Kidney tubule cell (primary cell): Measurements from ENCODE around the gene HSD17B10.
A peak's percentile ranks its signal among the peaks of the same experiment; 100 is the strongest.
"Not testable (repeated sequence)": the region's sequence is repeated elsewhere in the genome, so short reads cannot be mapped to it uniquely, and the experiment has no call there.

ENCODE experiments used
- DNase-seq: peaks from one replicate; pipeline ENCODE4 v3.0.0-alpha.2; 2018; ENCODE audit warnings: low spot score

HSD17B10 gene

DNA sequence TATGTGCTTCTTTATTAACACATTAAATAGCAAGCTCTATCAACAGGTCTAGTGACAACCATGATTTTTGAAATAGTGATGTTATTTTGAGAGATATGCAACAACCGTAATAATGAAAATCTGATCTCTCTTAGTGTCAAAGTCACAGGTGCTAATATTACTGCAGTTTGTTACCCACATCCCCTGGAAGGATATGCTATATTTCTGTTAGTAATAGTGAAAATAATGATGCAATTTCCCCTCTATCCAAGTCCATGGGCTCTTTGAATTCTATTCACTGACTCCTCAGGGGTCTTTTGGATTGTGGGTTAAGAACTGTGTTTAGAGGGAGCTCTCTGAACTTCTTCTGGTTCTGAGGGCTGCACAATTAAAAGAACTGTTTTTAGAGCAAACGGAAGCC lies 3.0 kb upstream of the HSD17B10 start:
- DNase-seq: no peak

DNA sequence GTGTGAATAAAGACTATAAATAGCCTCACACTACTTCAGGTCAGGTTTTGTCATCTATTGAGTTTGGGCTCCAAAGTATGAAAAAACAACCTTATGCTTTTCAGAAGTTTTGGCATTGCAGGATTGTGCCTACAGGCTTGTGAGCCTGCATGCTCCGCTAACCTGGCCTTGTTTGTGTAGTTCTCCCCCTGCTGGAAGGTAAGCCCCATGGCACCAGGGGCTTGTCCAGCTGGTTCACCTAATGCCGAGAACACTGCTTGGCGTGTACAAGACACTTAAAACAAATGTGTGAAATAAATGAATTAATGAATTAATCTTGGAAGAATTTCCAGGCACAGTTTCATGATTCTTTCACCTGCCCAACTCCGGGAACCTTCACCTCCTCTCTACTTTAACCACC lies 1.8 kb upstream of the HSD17B10 start:
- peak; percentile 78 for DNase-seq

DNA sequence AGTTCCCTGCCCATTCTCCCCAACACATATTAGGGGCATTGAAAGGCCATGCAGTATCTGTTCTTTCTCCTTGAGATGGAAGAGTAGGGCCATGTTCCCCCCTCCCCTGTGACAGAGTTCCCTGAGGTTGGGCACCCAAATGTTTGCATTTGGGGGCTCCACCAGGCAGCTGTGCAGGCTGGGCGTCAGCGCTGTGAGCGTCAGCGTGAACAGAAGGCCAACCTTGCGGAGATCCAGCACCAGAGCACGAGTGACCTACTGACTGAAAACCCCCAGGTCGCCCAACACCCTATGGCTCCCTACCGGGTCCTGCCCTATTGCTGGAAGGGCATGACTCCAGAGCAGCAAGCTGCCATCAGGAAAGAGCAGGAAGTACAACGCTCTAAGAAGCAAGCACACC lies 3.9 kb downstream of the HSD17B10 start:
- DNase-seq: no peak

DNA sequence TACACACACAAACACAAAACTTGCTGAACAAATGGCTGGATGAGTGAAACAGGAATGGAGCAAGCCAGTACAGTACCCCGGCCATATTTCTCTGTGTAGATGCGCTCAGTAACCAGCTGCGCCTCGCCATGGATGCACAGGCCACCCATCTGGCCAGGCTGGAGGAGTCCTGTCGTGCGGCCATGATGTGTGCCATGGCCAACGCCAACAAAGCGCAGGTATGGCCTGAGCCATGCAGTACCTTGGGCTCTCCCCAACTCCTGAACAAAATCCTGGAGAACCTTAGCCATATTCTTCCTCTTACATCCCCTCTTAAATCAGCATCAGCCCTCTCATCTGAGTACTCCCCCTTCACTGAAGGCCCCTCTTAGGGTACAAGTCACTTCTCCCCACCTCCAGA lies 4.4 kb downstream of the HSD17B10 start:
- no peak for DNase-seq

DNA sequence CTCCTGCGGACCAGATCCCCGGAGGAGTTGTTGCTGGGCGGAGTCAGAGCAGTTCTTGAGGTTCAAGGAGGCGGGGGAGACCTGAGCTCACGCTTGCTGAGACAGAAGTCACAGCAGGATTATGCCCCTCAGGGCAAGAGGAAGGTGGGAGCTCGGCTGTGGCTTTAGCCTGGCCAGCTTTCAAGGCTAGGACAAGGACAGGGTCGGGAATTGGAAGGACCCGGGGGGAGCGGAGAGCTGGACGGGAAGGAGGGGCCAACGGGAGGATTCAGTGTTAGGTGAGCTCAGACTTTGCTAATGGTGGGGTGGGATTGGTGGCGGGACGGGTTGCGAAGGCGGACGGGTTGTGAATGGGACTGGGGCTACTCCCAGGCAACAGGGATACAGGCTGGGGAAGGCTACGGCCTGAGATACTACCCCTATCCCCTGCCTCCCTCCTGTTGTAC lies 11.3 kb downstream of the HSD17B10 start, which contains the start of gene RIBC1:
Gene RIBC1, plus strand, starts transcription at position 13 of the 446 bp plus-strand sequence. CDS start 3,404 bp downstream, outside the sequence.
- no peak for DNase-seq

DNA sequence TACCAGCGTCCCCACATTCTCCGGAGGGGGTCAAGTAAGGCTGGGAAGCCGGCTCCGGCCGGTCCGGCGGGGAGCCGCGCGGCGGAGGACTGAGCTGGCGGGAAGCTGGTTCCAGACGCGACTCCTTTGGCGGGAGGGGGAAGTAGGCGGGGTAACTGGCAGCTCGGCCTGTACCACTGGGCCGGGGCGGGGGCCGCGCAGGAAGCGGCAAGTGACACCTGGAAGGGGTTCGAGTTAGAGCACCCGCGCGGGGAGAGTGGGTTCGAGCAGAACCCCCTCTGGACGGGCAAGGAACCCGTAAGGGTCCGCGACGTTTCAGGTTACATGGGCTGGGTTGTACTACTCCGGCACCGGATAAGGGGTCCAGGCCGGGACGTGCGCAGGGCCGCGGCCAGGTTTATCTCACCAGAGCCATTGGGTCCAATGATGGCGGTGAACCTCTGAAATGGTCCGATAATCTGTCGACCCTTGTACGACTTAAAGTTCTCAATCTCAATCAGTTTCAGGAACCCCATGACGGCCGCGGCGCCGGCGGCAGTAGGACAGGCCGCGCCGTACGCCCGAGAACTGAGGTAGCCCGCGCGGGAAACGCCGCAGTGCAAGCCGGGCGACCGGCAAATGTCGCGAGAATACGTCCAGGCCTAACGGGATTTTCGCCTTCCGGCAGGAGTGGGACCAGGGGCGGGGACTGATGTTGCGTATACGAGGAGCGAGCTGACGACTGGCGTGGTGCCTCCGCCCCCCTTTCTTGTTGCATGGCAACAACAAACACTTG lies 11.9 kb downstream of the HSD17B10 start, which contains the start of gene SMC1A:
Gene SMC1A, minus strand, starts transcription at position 569 of the 775 bp plus-strand sequence. Its CDS starts 54 bp downstream, at position 515.
- DNase-seq: peak; percentile 99

- no peak for DNase-seq
Observed at GRCh38 chrX:53421772-53422085, 12.4 kb downstream of the HSD17B10 start.

- no peak for DNase-seq
Observed at GRCh38 chrX:53421125-53421524, 13.0 kb downstream of the HSD17B10 start.

DNA sequence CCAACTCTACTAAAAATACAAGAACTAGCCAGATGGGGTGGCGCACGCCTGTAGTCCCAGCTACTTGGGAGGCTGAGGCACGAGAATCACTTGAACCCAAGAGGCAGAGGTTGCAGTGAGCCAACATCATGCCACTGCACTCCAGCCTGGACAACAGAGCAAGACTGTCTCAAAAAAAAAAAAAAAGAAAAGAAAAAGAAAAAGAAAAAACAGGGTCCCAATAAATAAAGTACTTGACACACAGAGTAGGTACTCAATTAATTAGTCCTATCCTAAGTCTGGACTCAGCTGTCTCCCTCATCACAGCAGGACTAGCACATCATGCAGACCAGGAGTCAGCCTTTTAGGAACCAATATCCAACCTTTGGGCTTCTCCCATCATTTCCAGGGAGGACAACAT lies 13.8 kb downstream of the HSD17B10 start:
- DNase-seq: not testable (repeated sequence)

DNA sequence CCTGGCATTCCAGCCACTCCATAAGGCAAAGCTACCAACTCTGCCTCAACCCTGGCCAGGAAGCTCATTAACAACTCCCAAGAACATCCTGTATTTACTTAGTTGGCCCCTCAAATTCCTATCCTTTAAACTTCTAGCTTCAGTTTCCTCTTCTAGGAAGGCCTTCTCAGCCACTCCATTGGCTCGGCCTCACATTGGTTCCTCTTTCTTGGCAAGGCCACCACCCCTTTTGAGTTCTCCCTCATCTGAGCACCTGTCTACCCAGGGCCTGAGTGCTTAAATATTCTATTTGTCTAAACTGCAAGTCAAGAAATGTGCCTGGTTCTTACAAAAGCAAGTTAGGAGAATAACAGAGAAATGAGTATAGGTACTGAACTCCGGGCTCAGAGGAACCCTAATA lies 21.7 kb downstream of the HSD17B10 start:
- DNase-seq: no peak

GRCh38 chrX:53403535-53403934 lies 30.6 kb downstream of the HSD17B10 start:
- DNase-seq: no peak

GRCh38 chrX:53398216-53398615 lies 36.0 kb downstream of the HSD17B10 start:
- DNase-seq: peak; percentile 22

DNA sequence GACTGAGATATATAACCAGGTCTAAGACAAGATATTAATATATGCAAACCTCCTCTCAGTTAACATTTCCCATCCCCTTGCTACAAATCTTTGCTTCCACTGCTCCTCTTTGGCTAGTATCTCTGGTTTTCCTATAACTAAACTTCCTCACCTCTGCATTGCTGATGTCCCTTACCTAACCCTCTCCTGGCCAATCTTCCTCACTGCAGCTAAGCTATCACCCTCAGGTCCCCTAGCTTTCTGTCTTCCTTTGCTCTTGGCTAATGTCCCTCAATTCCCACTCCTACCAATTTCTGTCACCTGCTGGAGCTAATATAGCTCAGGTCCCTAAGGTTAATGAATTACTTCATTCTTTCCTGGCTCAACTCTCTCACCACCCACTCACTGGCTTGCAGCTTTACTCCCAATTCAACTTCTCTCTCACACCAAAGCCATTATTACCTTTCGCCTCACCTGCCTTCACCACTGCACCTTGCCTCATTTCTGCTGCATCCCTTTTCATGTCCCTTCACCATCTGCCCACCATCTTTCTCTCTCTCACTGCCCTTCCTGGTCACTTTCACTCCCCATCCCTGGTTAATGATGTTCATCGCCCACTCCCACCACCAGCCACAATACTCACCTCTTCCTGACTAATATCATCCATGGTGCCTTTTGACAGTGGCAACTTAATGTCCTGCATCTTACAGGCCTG lies 38.4 kb downstream of the HSD17B10 start:
- DNase-seq: no peak

- DNase-seq: no peak
Observed at GRCh38 chrX:53383376-53384076, 50.6 kb downstream of the HSD17B10 start.
